Activated B cell treated with CpG ODN at 0.5 μM for 24 hours (primary cell): ENCODE measurements around the gene NEDD9. TPM values are rescaled to one million over a fixed set of nuclear protein-coding genes. Genes with fewer than 3 reads are reported as not detected.

Experiments
- ATAC-seq: fragments of 200-7000 bp; cut with Tn5 transposase; one replicate; pipeline ENCODE4 v1.10.0; 2021; ENCODE audit warnings: low read depth, mild to moderate bottlenecking, moderate library complexity
- CTCF ChIA-PET: fragments of 350-600 bp; sonication (Branson Sonifier 250); formaldehyde crosslinking; loops from one replicate; lab custom pipeline; 2021; ENCODE audit warnings: antibody characterized with exemption; lab: Charles Lee
- POLR2A ChIA-PET: fragments of 350-600 bp; sonication (Branson Sonifier 250); formaldehyde crosslinking; loops from one replicate; lab custom pipeline; 2021; ENCODE audit warnings: antibody characterized with exemption; lab: Charles Lee
- DNase-seq: peaks from one replicate; pipeline ENCODE4 v3.0.0; 2022
- H3K27ac Mint-ChIP-seq: one replicate; pipeline ENCODE4 v1.8.0; 2020; ENCODE audit warnings: mixed read lengths
- H3K27me3 Mint-ChIP-seq: one replicate; pipeline ENCODE4 v1.8.0; 2021; ENCODE audit warnings: mixed read lengths
- H3K36me3 Mint-ChIP-seq: one replicate; pipeline ENCODE4 v1.8.0; 2021; ENCODE audit warnings: low read depth, mixed read lengths
- H3K4me1 Mint-ChIP-seq: one replicate; pipeline ENCODE4 v1.8.0; 2021; ENCODE audit warnings: mixed read lengths
- H3K4me3 Mint-ChIP-seq: one replicate; pipeline ENCODE4 v1.8.0; 2020; ENCODE audit warnings: mild to moderate bottlenecking, mixed read lengths
- H3K9me3 Mint-ChIP-seq: one replicate; pipeline ENCODE4 v1.8.0; 2020; ENCODE audit warnings: mixed read lengths
- intact Hi-C: fragments of 100-400 bp; cut with micrococcal nuclease; formaldehyde crosslinking; loops from one replicate; pipeline ENCODE4 v1.15.1; 2024
- total RNA-seq: library from RNA; stranded (reverse); gene quantifications from 2 replicates; pipeline ENCODE4 v1.2.3, GENCODE V29; 2022
- TF ChIP-seq, protein P1 (sequence below): fragments of 200-600 bp; IDR thresholded peaks from one replicate; pipeline ENCODE4 v1.8.0; 2022; ENCODE audit warnings: antibody characterized with exemption, mild to moderate bottlenecking

The NEDD9 gene
- total RNA-seq, 1 donor from 2014 or later: 61.9 TPM

DNA sequence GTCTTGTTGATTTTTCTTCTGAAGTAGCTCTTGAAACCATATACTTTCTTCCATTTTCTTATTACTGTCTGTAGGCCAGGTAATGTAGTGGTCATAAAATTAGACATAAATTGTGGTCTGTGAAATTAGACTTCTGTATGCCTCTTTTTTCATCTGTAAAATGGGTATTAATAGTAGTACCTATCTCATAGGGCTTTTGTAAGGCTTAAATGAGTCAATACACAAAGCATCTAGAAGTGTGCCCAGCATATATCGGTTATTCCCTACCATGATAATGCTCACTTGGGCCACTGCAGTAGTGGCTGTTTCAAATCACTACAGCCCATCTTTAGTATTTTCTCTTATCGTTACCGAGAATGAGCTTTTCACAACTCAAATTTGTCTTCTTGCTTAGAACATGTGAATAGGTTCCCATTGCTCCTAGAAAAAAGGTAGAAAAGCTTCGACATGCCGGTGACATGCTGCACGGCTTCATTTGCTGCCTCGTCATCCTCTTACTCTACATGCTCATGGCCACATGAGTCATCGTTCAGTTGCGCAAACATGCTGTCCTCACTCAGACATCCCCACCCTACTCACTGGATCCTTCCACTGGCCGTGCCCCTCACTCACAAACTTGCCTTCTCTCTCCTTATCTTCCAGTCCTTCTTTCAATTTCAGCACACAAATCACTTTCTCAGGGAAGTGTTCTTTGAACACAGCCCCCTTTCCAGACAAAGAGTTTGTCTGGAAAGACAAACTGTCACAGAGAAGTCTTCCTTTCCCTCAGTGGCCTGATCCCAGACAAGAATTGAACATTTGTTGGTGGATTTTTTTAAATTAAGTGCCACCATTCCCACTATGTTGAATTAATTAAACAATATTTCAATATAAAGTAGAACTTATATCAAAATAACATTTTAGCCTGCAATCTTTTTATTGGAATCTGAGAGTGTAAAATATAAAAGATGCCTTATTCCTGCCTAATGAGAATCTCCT is 88.8 kb downstream of the NEDD9 start:
- no peaks in the 10 kb centered on the region for H3K9me3 Mint-ChIP-seq
- H3K27me3 Mint-ChIP-seq: no peaks in the 10 kb centered on the region
- ChIA-PET POLR2A (interaction anchor here (1.2 to 1.9 kb wide), 2 partner anchors 352 to 432 kb away, joined by 6 to 7 read pairs; no protein-coding TSS in a partner anchor), CTCF (interaction anchor here (0.9 to 5.0 kb wide), 10 partner anchors 9 to 432 kb away, joined by 3 to 102 read pairs (median 6); no protein-coding TSS in a partner anchor)
- DNase-seq (no peak), ATAC-seq (no peak)
- H3K27ac Mint-ChIP-seq: no peak overlapping the region
- no peak overlapping the region for H3K4me3 Mint-ChIP-seq
- peaks cover 18% of the 10 kb centered on the region for H3K4me1 Mint-ChIP-seq
- intact Hi-C loops: loop anchor here (1.0 to 5.0 kb wide), 4 partner anchors 29 to 432 kb away; partner anchors contain the start of gene SMIM13
- TF ChIP-seq, protein P1, sequence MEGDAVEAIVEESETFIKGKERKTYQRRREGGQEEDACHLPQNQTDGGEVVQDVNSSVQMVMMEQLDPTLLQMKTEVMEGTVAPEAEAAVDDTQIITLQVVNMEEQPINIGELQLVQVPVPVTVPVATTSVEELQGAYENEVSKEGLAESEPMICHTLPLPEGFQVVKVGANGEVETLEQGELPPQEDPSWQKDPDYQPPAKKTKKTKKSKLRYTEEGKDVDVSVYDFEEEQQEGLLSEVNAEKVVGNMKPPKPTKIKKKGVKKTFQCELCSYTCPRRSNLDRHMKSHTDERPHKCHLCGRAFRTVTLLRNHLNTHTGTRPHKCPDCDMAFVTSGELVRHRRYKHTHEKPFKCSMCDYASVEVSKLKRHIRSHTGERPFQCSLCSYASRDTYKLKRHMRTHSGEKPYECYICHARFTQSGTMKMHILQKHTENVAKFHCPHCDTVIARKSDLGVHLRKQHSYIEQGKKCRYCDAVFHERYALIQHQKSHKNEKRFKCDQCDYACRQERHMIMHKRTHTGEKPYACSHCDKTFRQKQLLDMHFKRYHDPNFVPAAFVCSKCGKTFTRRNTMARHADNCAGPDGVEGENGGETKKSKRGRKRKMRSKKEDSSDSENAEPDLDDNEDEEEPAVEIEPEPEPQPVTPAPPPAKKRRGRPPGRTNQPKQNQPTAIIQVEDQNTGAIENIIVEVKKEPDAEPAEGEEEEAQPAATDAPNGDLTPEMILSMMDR: no peak
- no peaks in the 10 kb centered on the region for H3K36me3 Mint-ChIP-seq

DNA sequence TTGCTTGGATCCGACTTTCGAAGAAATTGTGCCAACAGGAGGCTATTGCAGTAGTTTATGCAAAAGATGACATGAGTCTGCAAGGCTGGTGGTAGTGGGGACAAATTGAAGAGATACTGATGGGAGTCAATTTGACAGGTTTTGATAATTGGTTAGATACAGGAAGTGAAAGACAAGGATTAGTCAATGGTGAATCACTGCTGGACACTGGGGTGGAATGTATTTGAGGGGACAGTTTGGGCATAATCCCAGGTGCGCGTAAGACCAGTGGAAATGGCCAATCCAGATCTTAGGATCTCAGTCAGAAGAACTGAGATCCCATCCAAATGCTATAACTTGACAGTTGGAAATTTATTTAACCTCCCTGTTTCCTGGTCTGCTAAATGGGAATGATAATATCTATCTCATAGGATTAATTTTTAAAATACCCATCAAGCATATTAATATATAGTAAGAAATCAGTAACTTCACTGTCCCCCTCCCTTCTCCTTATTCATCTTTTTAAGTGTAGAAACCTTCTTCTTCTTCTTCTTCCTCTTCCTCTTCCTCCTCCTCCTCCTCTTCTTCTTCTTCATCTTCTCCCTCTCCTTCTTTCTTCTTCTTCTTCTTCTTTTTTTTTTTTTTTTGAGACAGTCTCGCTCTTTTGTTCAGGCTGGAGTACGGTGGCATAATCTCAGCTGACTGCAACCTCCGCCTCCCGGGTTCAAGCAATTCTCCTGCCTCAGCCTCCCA is 90.0 kb downstream of the NEDD9 start:
- POLR2A ChIA-PET: interaction anchor here (0.7 kb wide), 2 partner anchors 25 to 197 kb away, joined by 3 read pairs; no protein-coding TSS in a partner anchor
- TF ChIP-seq, protein P1: no peak
- H3K27ac Mint-ChIP-seq: no peak overlapping the region

DNA sequence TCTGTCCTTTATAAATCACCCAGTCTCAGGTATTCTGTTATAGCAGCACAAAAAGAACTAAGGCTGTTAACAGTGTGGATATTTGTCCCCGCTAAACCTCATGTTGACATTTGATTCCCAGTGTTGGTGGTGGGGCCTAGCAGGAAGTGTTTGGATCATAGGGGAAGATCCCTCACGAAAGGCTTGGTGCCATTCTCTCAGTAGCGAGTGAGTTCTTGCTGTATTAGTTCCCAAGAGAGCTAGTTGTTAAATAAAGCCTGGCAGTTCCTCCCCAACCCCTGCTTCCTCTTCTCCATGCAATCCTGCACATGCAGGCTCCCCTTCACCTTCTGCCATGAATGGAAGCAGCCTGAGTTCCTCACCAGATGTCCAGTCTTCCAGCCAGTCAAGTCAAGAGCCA is 91.2 kb downstream of the NEDD9 start:
- H3K27me3 Mint-ChIP-seq: no peaks in the 10 kb centered on the region
- peaks cover 2% of the 10 kb centered on the region for H3K36me3 Mint-ChIP-seq
- no peak overlapping the region for H3K4me3 Mint-ChIP-seq
- H3K4me1 Mint-ChIP-seq: peaks cover 18% of the 10 kb centered on the region
- TF ChIP-seq, protein P1: no peak
- H3K27ac Mint-ChIP-seq: no peak overlapping the region
- no peaks in the 10 kb centered on the region for H3K9me3 Mint-ChIP-seq
- ATAC-seq (no peak), DNase-seq (no peak)
- ChIA-PET CTCF (no interaction called here), POLR2A (interaction anchor here (0.7 kb wide), 1 partner anchor 26 kb away, joined by 3 read pairs; no protein-coding TSS in a partner anchor)
- intact Hi-C loops: loop anchor here (5.0 kb wide), 1 partner anchor 49 kb away; the partner anchor contains the start of gene SMIM13

More for the DNA sequence above, 90.0 kb downstream of the NEDD9 start:
- H3K4me1 Mint-ChIP-seq: peaks cover 18% of the 10 kb centered on the region
- no peak overlapping the region for H3K4me3 Mint-ChIP-seq
- CTCF ChIA-PET: interaction anchor here (0.9 to 5.0 kb wide), 5 partner anchors 27 to 433 kb away, joined by 3 to 102 read pairs (median 6); no protein-coding TSS in a partner anchor
- ATAC-seq (no peak), DNase-seq (no peak)
- intact Hi-C loops: loop anchor here (5.0 kb wide), 1 partner anchor 50 kb away; the partner anchor contains the start of gene SMIM13
- H3K27me3 Mint-ChIP-seq: no peaks in the 10 kb centered on the region
- H3K9me3 Mint-ChIP-seq: no peaks in the 10 kb centered on the region
- no peaks in the 10 kb centered on the region for H3K36me3 Mint-ChIP-seq

DNA sequence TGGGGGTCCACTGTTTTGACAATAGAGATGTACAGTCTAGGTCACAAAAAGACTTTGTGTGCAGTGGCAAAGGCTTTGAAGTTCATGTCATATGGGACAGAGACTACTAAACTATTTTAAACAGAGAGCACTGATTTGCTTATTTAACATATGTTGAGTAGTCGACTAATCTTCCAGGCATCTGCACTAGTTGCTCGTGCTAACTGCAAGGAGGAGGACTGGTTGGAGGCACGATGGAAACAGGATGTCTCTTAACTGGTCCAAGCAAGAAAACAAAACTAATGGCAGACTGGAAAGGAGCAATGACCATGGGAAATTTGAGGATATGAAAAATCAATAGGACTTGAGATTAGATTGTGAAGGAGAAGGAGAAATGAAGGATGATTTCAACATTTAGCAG is 92.4 kb downstream of the NEDD9 start:
- Mint-ChIP-seq H3K27me3 (no peaks in the 10 kb centered on the region), H3K9me3 (no peaks in the 10 kb centered on the region), H3K4me1 (peaks cover 18% of the 10 kb centered on the region), H3K27ac (no peak overlapping the region), H3K4me3 (no peak overlapping the region), H3K36me3 (peaks cover 6% of the 10 kb centered on the region)
- intact Hi-C loops: loop anchor here (5.0 kb wide), 1 partner anchor 48 kb away; the partner anchor contains the start of gene SMIM13
- POLR2A ChIA-PET: interaction anchor here (0.6 kb wide), 1 partner anchor 480 kb away, joined by 5 read pairs; no protein-coding TSS in a partner anchor
- DNase-seq (no peak), ATAC-seq (no peak)
- TF ChIP-seq, protein P1: no peak
- CTCF ChIA-PET: interaction anchor here (1.6 kb wide), 1 partner anchor 356 kb away, joined by 4 read pairs; no protein-coding TSS in a partner anchor
